SK-N-SH treated with all-trans-retinoic acid at 6 μM for 48 hours (cell line): ENCODE results near the gene BCAR3.

Experiments
- ATAC-seq: fragments of 200-7000 bp; cut with Tn5 transposase; 3 replicates; pipeline ENCODE4 v1.9.1; 2020; ENCODE audit warnings: mild to moderate bottlenecking, moderate library complexity
- ARNTL ChIP-seq: fragments of 450-650 bp; formaldehyde crosslinking; IDR thresholded peaks from 2 replicates; pipeline ENCODE4 v1.5.0; 2020; ENCODE audit warnings: low read depth, mild to moderate bottlenecking, moderate library complexity, borderline replicate concordance
- BACH2 ChIP-seq: fragments of 250-450 bp; sonication (Bioruptor Pico); IDR thresholded peaks from 2 replicates; pipeline ENCODE4 v1.9.0; 2021; ENCODE audit warnings: mild to moderate bottlenecking, borderline replicate concordance
- CREB5 ChIP-seq: fragments of 250-450 bp; sonication (Bioruptor Pico); IDR thresholded peaks from 2 replicates; pipeline ENCODE4 v1.5.1; 2020; ENCODE audit warnings: low read depth, mild to moderate bottlenecking, moderate library complexity
- CSDC2 ChIP-seq: fragments of 250-450 bp; sonication (Bioruptor Pico); IDR thresholded peaks from 2 replicates; pipeline ENCODE4 v1.5.0; 2020; ENCODE audit warnings: mild to moderate bottlenecking, moderate library complexity
- CSRNP3 ChIP-seq: fragments of 250-450 bp; sonication (Bioruptor Pico); IDR thresholded peaks from 2 replicates; pipeline ENCODE4 v1.5.1; 2021; ENCODE audit warnings: mild to moderate bottlenecking, moderate library complexity
- ESRRG ChIP-seq: fragments of 250-450 bp; sonication (Bioruptor Pico); IDR thresholded peaks from 2 replicates; pipeline ENCODE4 v1.6.1; 2021; ENCODE audit warnings: mild to moderate bottlenecking
- PATZ1 ChIP-seq: fragments of 250-450 bp; sonication (Bioruptor Pico); IDR thresholded peaks from 2 replicates; pipeline ENCODE4 v1.8.0; 2020; ENCODE audit warnings: mild to moderate bottlenecking, moderate library complexity, borderline replicate concordance
- POU6F1 ChIP-seq: fragments of 250-450 bp; sonication (Bioruptor Pico); IDR thresholded peaks from 2 replicates; pipeline ENCODE4 v1.8.0; 2021; ENCODE audit warnings: low read depth, mild to moderate bottlenecking, moderate library complexity, borderline replicate concordance
- RARB ChIP-seq: fragments of 250-450 bp; sonication (Bioruptor Pico); IDR thresholded peaks from 2 replicates; pipeline ENCODE4 v1.8.0; 2021; ENCODE audit warnings: mild to moderate bottlenecking, moderate library complexity
- TCF4 ChIP-seq: fragments of 250-450 bp; sonication (Bioruptor Pico); IDR thresholded peaks from 2 replicates; pipeline ENCODE4 v1.8.0; 2021; ENCODE audit warnings: mild to moderate bottlenecking, moderate library complexity, borderline replicate concordance
- TSHZ2 ChIP-seq: fragments of 250-450 bp; sonication (Bioruptor Pico); IDR thresholded peaks from 2 replicates; pipeline ENCODE4 v1.5.0; 2020; ENCODE audit warnings: mild to moderate bottlenecking, moderate library complexity
- ZC3H10 ChIP-seq: fragments of 250-450 bp; sonication (Bioruptor Pico); IDR thresholded peaks from 2 replicates; pipeline ENCODE4 v1.5.1; 2021; ENCODE audit warnings: mild to moderate bottlenecking, moderate library complexity
- ZFP3 ChIP-seq: fragments of 250-450 bp; sonication (Bioruptor Pico); IDR thresholded peaks from 2 replicates; pipeline ENCODE4 v1.5.0; 2020; ENCODE audit warnings: mild to moderate bottlenecking, moderate library complexity
- ZFP30 ChIP-seq: fragments of 450-650 bp; formaldehyde crosslinking; IDR thresholded peaks from 2 replicates; pipeline ENCODE4 v1.5.0; 2022; ENCODE audit warnings: mild to moderate bottlenecking, moderate library complexity
- ZNF565 ChIP-seq: fragments of 450-650 bp; formaldehyde crosslinking; conservative IDR thresholded peaks from 2 replicates; pipeline ENCODE4 v1.5.0; 2020; ENCODE audit warnings: low read depth, mild to moderate bottlenecking, moderate library complexity
- ZNF70 ChIP-seq: fragments of 450-650 bp; formaldehyde crosslinking; IDR thresholded peaks from 2 replicates; pipeline ENCODE4 v1.5.0; 2020; ENCODE audit warnings: mild to moderate bottlenecking, moderate library complexity
- ZNF8 ChIP-seq: fragments of 450-650 bp; formaldehyde crosslinking; IDR thresholded peaks from 2 replicates; pipeline ENCODE4 v1.5.0; 2020; ENCODE audit warnings: mild to moderate bottlenecking, moderate library complexity

The BCAR3 gene

GRCh38 chr1:93581917-93582850, 99.5 kb downstream of the BCAR3 start:
- no peak for TF ChIP-seq ESRRG (CRISPR knock-in tag)
- no peak for TF ChIP-seq ZNF70
- no peak for TF ChIP-seq ZNF565 (CRISPR knock-in tag)
- TF ChIP-seq ZNF8 (CRISPR knock-in tag) = no peak
- no peak for TF ChIP-seq PATZ1 (CRISPR knock-in tag)
- no peak for TF ChIP-seq CSRNP3 (CRISPR knock-in tag)
- TF ChIP-seq BACH2 (CRISPR knock-in tag) = no peak
- TF ChIP-seq TCF4 (CRISPR knock-in tag) = no peak
- TF ChIP-seq ZC3H10 (CRISPR knock-in tag) = no peak
- no peak for TF ChIP-seq CREB5
- no peak for TF ChIP-seq RARB
- TF ChIP-seq ZFP3 (CRISPR knock-in tag) = no peak
- no peak for TF ChIP-seq POU6F1 (CRISPR knock-in tag)
- TF ChIP-seq CSDC2 (CRISPR knock-in tag) = no peak
- no peak for ATAC-seq

GRCh38 chr1:93579891-93580290, 101.7 kb downstream of the BCAR3 start:
- ATAC-seq = peak; percentile 71
- TF ChIP-seq ZC3H10 (CRISPR knock-in tag) (no peak), TCF4 (CRISPR knock-in tag) (no peak), TSHZ2 (no peak), ARNTL (no peak), ZFP30 (CRISPR knock-in tag) (no peak), ZFP3 (CRISPR knock-in tag) (no peak), ESRRG (CRISPR knock-in tag) (no peak), ZNF8 (CRISPR knock-in tag) (no peak), CREB5 (no peak)
